HG02642 (cell line): Measurements from ENCODE around the gene CCR4.
"Not testable (repeated sequence)": the region's sequence is repeated elsewhere in the genome, so short reads cannot be mapped to it uniquely, and the experiment has no call there.

Experiments
- ATAC-seq: cut with Tn5 transposase; IDR thresholded peaks from one replicate; pipeline ENCODE4 v1.9.1; 2021; ENCODE audit warnings: mild to moderate bottlenecking; ENCODE audit not compliant: unreplicated experiment, poor library complexity

CCR4 gene

GRCh38 chr3:32973982-32974381, 22.5 kb downstream of the CCR4 start:
- ATAC-seq = no peak

- ATAC-seq = no peak
Measured at GRCh38 chr3:32975891-32976595, 24.6 kb downstream of the CCR4 start.

- ATAC-seq = no peak
Measured at GRCh38 chr3:32977861-32978260, 26.4 kb downstream of the CCR4 start.

GRCh38 chr3:32978331-32978730, 26.9 kb downstream of the CCR4 start:
- ATAC-seq = no peak

GRCh38 chr3:32983124-32983523, 31.7 kb downstream of the CCR4 start:
- no peak for ATAC-seq

GRCh38 chr3:32984918-32985317, 33.5 kb downstream of the CCR4 start:
- ATAC-seq = not testable (repeated sequence)

- no peak for ATAC-seq
Measured at GRCh38 chr3:32989171-32989570, 37.7 kb downstream of the CCR4 start.

- no peak for ATAC-seq
Measured at GRCh38 chr3:32990116-32990515, 38.7 kb downstream of the CCR4 start.

- no peak for ATAC-seq
Measured at GRCh38 chr3:32991781-32992180, 40.3 kb downstream of the CCR4 start.

- peak; percentile 8 for ATAC-seq
Measured at GRCh38 chr3:32992310-32992686, 40.9 kb downstream of the CCR4 start.

GRCh38 chr3:32994045-32994444, 42.6 kb downstream of the CCR4 start:
- ATAC-seq = no peak

GRCh38 chr3:32995098-32995497, 43.7 kb downstream of the CCR4 start:
- ATAC-seq = no peak

GRCh38 chr3:32996048-32996754, 44.8 kb downstream of the CCR4 start:
- no peak for ATAC-seq

- ATAC-seq = no peak
Measured at GRCh38 chr3:32996755-32997091, 45.3 kb downstream of the CCR4 start.

- ATAC-seq = no peak
Measured at GRCh38 chr3:32998631-32999451, 47.4 kb downstream of the CCR4 start.

GRCh38 chr3:33000691-33001385, 49.4 kb downstream of the CCR4 start:
- no peak for ATAC-seq

- ATAC-seq = peak; percentile 54
Measured at GRCh38 chr3:33001889-33002288, 50.4 kb downstream of the CCR4 start.

GRCh38 chr3:33003308-33003707, 51.9 kb downstream of the CCR4 start:
- no peak for ATAC-seq

GRCh38 chr3:33004205-33004604, 52.8 kb downstream of the CCR4 start:
- no peak for ATAC-seq

GRCh38 chr3:33004961-33005360, 53.5 kb downstream of the CCR4 start:
- ATAC-seq = no peak
